CD14-positive monocyte (primary cell): ENCODE measurements around the gene FRS2. TPM values are rescaled to one million over a fixed set of nuclear protein-coding genes. Genes with fewer than 3 reads are reported as not detected.

Experiments
- DNase-seq, 3 donors: peaks; one replicate each; pipeline ENCODE4 v3.0.0-alpha.2; 2011 to 2022
- H2AFZ ChIP-seq: 2 replicates; pipeline ENCODE4 v1.6.0; 2012; ENCODE audit warnings: mild to moderate bottlenecking, low read depth, low read length, inconsistent platforms; ENCODE audit not compliant: insufficient read depth, poor library complexity, severe bottlenecking
- H3K27ac ChIP-seq, 2 donors: 1 replicate in 1 of 2; 2 replicates in 1 of 2; pipeline ENCODE4 v1.5.1; 2012 to 2013; ENCODE audit warnings: low read length in 2 of 2, control low read depth in 1 of 2, inconsistent platforms in 1 of 2, low read depth in 1 of 2, mild to moderate bottlenecking in 1 of 2
- H3K27me3 ChIP-seq, 2 donors: one replicate each; pipeline versions ENCODE4 v1.6.0 to v1.6.1; 2011 to 2013; ENCODE audit warnings: low read length in 2 of 2; ENCODE audit not compliant: control insufficient read depth in 2 of 2, insufficient read depth in 2 of 2
- H3K36me3 ChIP-seq, 2 donors: replicated peaks in 1 of 2; 1 replicate in 1 of 2; 2 replicates in 1 of 2; pipeline versions ENCODE4 v1.5.1 to v1.6.1; 2012 to 2013; ENCODE audit warnings: low read length in 2 of 2, control low read depth in 1 of 2, inconsistent platforms in 1 of 2, mild to moderate bottlenecking in 1 of 2; ENCODE audit not compliant: insufficient read depth in 2 of 2, control insufficient read depth in 1 of 2
- H3K4me1 ChIP-seq, 2 donors: 1 replicate in 1 of 2; 2 replicates in 1 of 2; pipeline versions ENCODE4 v1.5.1 to v1.6.1; 2012 to 2013; ENCODE audit warnings: low read length in 2 of 2, control low read depth in 1 of 2, inconsistent platforms in 1 of 2, mild to moderate bottlenecking in 1 of 2, moderate library complexity in 1 of 2; ENCODE audit not compliant: insufficient read depth in 2 of 2, control insufficient read depth in 1 of 2
- H3K4me2 ChIP-seq: replicated peaks from 2 replicates; pipeline ENCODE3; 2012; ENCODE audit warnings: low read length, moderate library complexity, mild to moderate bottlenecking; ENCODE audit not compliant: poor library complexity, severe bottlenecking; ENCODE audit errors: extremely low read depth
- H3K4me3 ChIP-seq, 3 experiments: fragments of 200-600 bp in 1 of 3; sonication (generic) in 1 of 3; replicated peaks in 1 of 3; 1 replicate in 2 of 3; 2 replicates in 1 of 3; pipeline ENCODE4 v1.5.1; 2011 to 2013; ENCODE audit warnings: low read length in 3 of 3, mild to moderate bottlenecking in 3 of 3, control low read depth in 2 of 3, low read depth in 2 of 3, inconsistent platforms in 1 of 3, moderate library complexity in 1 of 3
- H3K79me2 ChIP-seq: 2 replicates; pipeline ENCODE4 v1.6.0; 2012; ENCODE audit warnings: mild to moderate bottlenecking, control low read depth, inconsistent platforms, low read length, moderate library complexity; ENCODE audit not compliant: insufficient read depth
- H3K9ac ChIP-seq: 2 replicates; pipeline ENCODE4 v1.6.0; 2017; ENCODE audit warnings: low read length, mild to moderate bottlenecking; ENCODE audit not compliant: insufficient read depth, poor library complexity, severe bottlenecking
- H3K9me3 ChIP-seq, 2 donors: replicated peaks in 1 of 2; 1 replicate in 1 of 2; 2 replicates in 1 of 2; pipeline versions ENCODE4 v1.5.1 to v1.6.1; 2012 to 2013; ENCODE audit warnings: low read length in 2 of 2, control low read depth in 1 of 2; ENCODE audit not compliant: control insufficient read depth in 1 of 2, insufficient read depth in 1 of 2
- H4K20me1 ChIP-seq: 2 replicates; pipeline ENCODE4 v1.6.0; 2012; ENCODE audit warnings: mild to moderate bottlenecking, low read length, control low read depth, moderate library complexity; ENCODE audit not compliant: insufficient read depth
- H3K27ac Mint-ChIP-seq, 7 donors: one replicate each; pipeline ENCODE4 v1.8.0; 2020; ENCODE audit warnings: mild to moderate bottlenecking in 7 of 7, mixed read lengths in 7 of 7, moderate library complexity in 6 of 7, inconsistent platforms in 2 of 7
- H3K27me3 Mint-ChIP-seq, 3 donors: one replicate each; pipeline ENCODE4 v1.8.0; 2021 to 2022; ENCODE audit warnings: low read depth in 3 of 3, mild to moderate bottlenecking in 3 of 3, mixed read lengths in 3 of 3, moderate library complexity in 3 of 3, inconsistent platforms in 1 of 3
- H3K36me3 Mint-ChIP-seq, 2 donors: one replicate each; pipeline ENCODE4 v1.8.0; 2020; ENCODE audit warnings: mixed read lengths in 2 of 2, inconsistent platforms in 1 of 2, mild to moderate bottlenecking in 1 of 2
- H3K4me1 Mint-ChIP-seq: one replicate; pipeline ENCODE4 v1.8.0; 2020; ENCODE audit warnings: mild to moderate bottlenecking, mixed read lengths
- H3K4me3 Mint-ChIP-seq, 2 donors: one replicate each; pipeline ENCODE4 v1.8.0; 2020; ENCODE audit warnings: mild to moderate bottlenecking in 2 of 2, mixed read lengths in 2 of 2, moderate library complexity in 1 of 2
- H3K9me3 Mint-ChIP-seq, 7 donors: one replicate each; pipeline ENCODE4 v1.8.0; 2020 to 2022; ENCODE audit warnings: mixed read lengths in 7 of 7, mild to moderate bottlenecking in 6 of 7, moderate library complexity in 6 of 7, inconsistent platforms in 2 of 7
- CTCF ChIP-seq: fragments of 200-600 bp; IDR thresholded peaks from one replicate; pipeline ENCODE4 v1.8.0; 2022; ENCODE audit warnings: antibody characterized with exemption, mild to moderate bottlenecking
- WGBS: methylation state at CpG from one replicate; pipeline ENCODE4 v1.1.5; 2013; ENCODE audit warnings: missing lambda C conversion rate; ENCODE audit not compliant: insufficient coverage; 5-methylcytosine and 5-hydroxymethylcytosine counted together
- intact Hi-C, 2 donors: fragments of 100-400 bp; cut with micrococcal nuclease; formaldehyde crosslinking; loops; one replicate each; pipeline versions ENCODE4 v1.15.0 to v1.15.1; 2023
- polyA plus RNA-seq, 3 donors: library from polyadenylated mRNA; depleted of rRNA in 1 of 3; unstranded in 2 of 3; stranded (reverse) in 1 of 3; fragments of 300-500 nt in 2 of 3; fragments of >200 nt in 1 of 3; fragmentation: Illumina TruSeq in 2 of 3; gene quantifications; 1 replicate in 2 of 3; 2 replicates in 1 of 3; pipeline ENCODE4 v1.2.3, GENCODE V29; 2012 to 2021

FRS2 gene
- polyA plus RNA-seq, 3 donors = 6.8 to 13.6 (median 13.0) TPM

- Mint-ChIP-seq H3K27me3 (peaks cover 1 to 2% (median 2%) of the 10 kb centered on the region in 3 donors), H3K9me3 (peaks cover 0 to 3% (median 0%) of the 10 kb centered on the region in 7 donors), H3K4me3 (no peak overlapping the region), H3K4me1 (no peaks in the 10 kb centered on the region), H3K36me3 (no peaks in the 10 kb centered on the region), H3K27ac (no peak overlapping the region)
- no peak overlapping the region for H3K4me3 ChIP-seq
- H3K4me1 ChIP-seq = no peaks in the 10 kb centered on the region
- no peak overlapping the region for H2AFZ ChIP-seq
- H3K27me3 ChIP-seq = no peaks in the 10 kb centered on the region
- TF ChIP-seq CTCF = no peak
- WGBS = 81% methylated on average over 5 of the region's 7 CpGs
- no peak overlapping the region for H3K4me2 ChIP-seq
- H4K20me1 ChIP-seq = no peaks in the 10 kb centered on the region
- no peak for DNase-seq
- H3K79me2 ChIP-seq = no peaks in the 10 kb centered on the region
- H3K27ac ChIP-seq = no peak overlapping the region
- intact Hi-C loops = no loop called here
- no peak overlapping the region for H3K9ac ChIP-seq
- no peaks in the 10 kb centered on the region for H3K9me3 ChIP-seq
- no peaks in the 10 kb centered on the region for H3K36me3 ChIP-seq
Measured at GRCh38 chr12:69428351-69429073, 41.7 kb upstream of the FRS2 start.

- no peak overlapping the region for H3K27ac Mint-ChIP-seq
- no peak overlapping the region for H3K4me3 Mint-ChIP-seq
- H3K36me3 ChIP-seq = no peaks in the 10 kb centered on the region
- no peaks in the 10 kb centered on the region for H4K20me1 ChIP-seq
- no peaks in the 10 kb centered on the region for H3K36me3 Mint-ChIP-seq
- no peaks in the 10 kb centered on the region for H3K4me1 Mint-ChIP-seq
- no peak overlapping the region for H3K4me2 ChIP-seq
- no peaks in the 10 kb centered on the region for H3K4me1 ChIP-seq
- TF ChIP-seq CTCF = no peak
- no peak overlapping the region for H3K4me3 ChIP-seq
- 93% methylated on average over 6 of the region's 8 CpGs for WGBS
- no peaks in the 10 kb centered on the region for H3K79me2 ChIP-seq
- no peak overlapping the region for H2AFZ ChIP-seq
- intact Hi-C loops = no loop called here
- H3K27ac ChIP-seq = no peak overlapping the region
- no peak overlapping the region for H3K9ac ChIP-seq
- peaks cover 0 to 3% (median 0%) of the 10 kb centered on the region in 7 donors for H3K9me3 Mint-ChIP-seq
- no peak for DNase-seq
- H3K9me3 ChIP-seq = no peaks in the 10 kb centered on the region
- H3K27me3 Mint-ChIP-seq = peaks cover 0 to 4% (median 4%) of the 10 kb centered on the region in 3 donors
- no peaks in the 10 kb centered on the region for H3K27me3 ChIP-seq
Measured at GRCh38 chr12:69430942-69431590, 39.1 kb upstream of the FRS2 start.
